Hepatocyte (in vitro differentiated cells): ENCODE results near the gene CD160. TPM values are rescaled to one million over a fixed set of nuclear protein-coding genes. Genes with fewer than 3 reads are reported as not detected.
"Not testable (repeated sequence)": the region's sequence is repeated elsewhere in the genome, so short reads cannot be mapped to it uniquely, and the experiment has no call there.

Experiments used
- DNase-seq: peaks from one replicate; pipeline ENCODE4 v3.0.0-alpha.2; 2016; ENCODE audit warnings: low spot score
- H2AFZ ChIP-seq: fragments of 200-600 bp; sonication (generic); 2 replicates; pipeline ENCODE4 v1.6.0; 2016; ENCODE audit warnings: antibody characterized with exemption, mild to moderate bottlenecking
- H3K27ac ChIP-seq: fragments of 200-600 bp; sonication (generic); 2 replicates; pipeline ENCODE4 v1.5.1; 2016; ENCODE audit warnings: mild to moderate bottlenecking
- H3K27me3 ChIP-seq: fragments of 200-600 bp; sonication (generic); 2 replicates; pipeline ENCODE4 v1.6.1; 2016
- H3K36me3 ChIP-seq: fragments of 200-600 bp; sonication (generic); replicated peaks from 2 replicates; pipeline ENCODE4 v1.5.1; 2016; ENCODE audit warnings: low read depth; ENCODE audit not compliant: insufficient read depth
- H3K4me1 ChIP-seq: fragments of 200-600 bp; sonication (generic); 2 replicates; pipeline ENCODE4 v1.5.1; 2016; ENCODE audit warnings: mild to moderate bottlenecking, moderate library complexity; ENCODE audit not compliant: insufficient read depth
- H3K4me2 ChIP-seq: fragments of 200-600 bp; sonication (generic); 2 replicates; pipeline ENCODE4 v1.6.0; 2016
- H3K4me3 ChIP-seq: fragments of 200-600 bp; sonication (generic); 2 replicates; pipeline ENCODE4 v1.5.1; 2016; ENCODE audit warnings: mild to moderate bottlenecking
- H3K79me2 ChIP-seq: fragments of 200-600 bp; sonication (generic); 2 replicates; pipeline ENCODE4 v1.6.0; 2017; ENCODE audit warnings: mild to moderate bottlenecking
- H3K9me2 ChIP-seq: fragments of 200-600 bp; sonication (generic); replicated peaks from 2 replicates; pipeline ENCODE4 v1.6.0; 2017; ENCODE audit warnings: mild to moderate bottlenecking; ENCODE audit not compliant: insufficient read depth
- H3K9me3 ChIP-seq: fragments of 200-600 bp; sonication (generic); 2 replicates; pipeline ENCODE4 v1.5.1; 2016; ENCODE audit warnings: low read depth, mild to moderate bottlenecking
- H4K20me1 ChIP-seq: fragments of 200-600 bp; sonication (generic); 2 replicates; pipeline ENCODE4 v1.6.0; 2016; ENCODE audit warnings: mild to moderate bottlenecking; ENCODE audit not compliant: insufficient read depth, poor library complexity, severe bottlenecking
- EZH2 ChIP-seq: fragments of 200-600 bp; sonication (generic); IDR thresholded peaks from 2 replicates; pipeline ENCODE4 v1.6.1; 2016; ENCODE audit warnings: antibody characterized with exemption, mild to moderate bottlenecking, borderline replicate concordance
- EZH2phosphoT487 ChIP-seq: fragments of 200-600 bp; sonication (generic); IDR thresholded peaks from one replicate; pipeline ENCODE4 v1.6.1; 2018; ENCODE audit warnings: antibody characterized with exemption, mild to moderate bottlenecking, low read depth, moderate library complexity; ENCODE audit not compliant: unreplicated experiment, severe bottlenecking
- WGBS: methylation state at CpG from one replicate; pipeline ENCODE4 v1.1.6; 2016; ENCODE audit warnings: low lambda C conversion rate; ENCODE audit errors: missing lambda C conversion rate; 5-methylcytosine and 5-hydroxymethylcytosine counted together
- polyA plus RNA-seq: library from polyadenylated mRNA; unstranded; fragments of >200 nt; fragmentation: Nextera tagmentation; extraction: Ambion mirVana; gene quantifications from 2 replicates; pipeline ENCODE4 v1.2.1, GENCODE V29; 2016
- total RNA-seq: library from RNA; depleted of rRNA; stranded (reverse); fragments of >200 nt; gene quantifications from 2 replicates; pipeline ENCODE4 v1.2.3, GENCODE V29; 2014
- TF ChIP-seq, protein P1 (sequence below): fragments of 200-600 bp; sonication (generic); IDR thresholded peaks from 2 replicates; pipeline ENCODE4 v1.5.1; 2016; ENCODE audit warnings: antibody characterized with exemption, mild to moderate bottlenecking; ENCODE audit not compliant: poor library complexity

Gene CD160
- total and polyA plus RNA-seq, 2 experiments from 2014 or later, result not detected

DNA sequence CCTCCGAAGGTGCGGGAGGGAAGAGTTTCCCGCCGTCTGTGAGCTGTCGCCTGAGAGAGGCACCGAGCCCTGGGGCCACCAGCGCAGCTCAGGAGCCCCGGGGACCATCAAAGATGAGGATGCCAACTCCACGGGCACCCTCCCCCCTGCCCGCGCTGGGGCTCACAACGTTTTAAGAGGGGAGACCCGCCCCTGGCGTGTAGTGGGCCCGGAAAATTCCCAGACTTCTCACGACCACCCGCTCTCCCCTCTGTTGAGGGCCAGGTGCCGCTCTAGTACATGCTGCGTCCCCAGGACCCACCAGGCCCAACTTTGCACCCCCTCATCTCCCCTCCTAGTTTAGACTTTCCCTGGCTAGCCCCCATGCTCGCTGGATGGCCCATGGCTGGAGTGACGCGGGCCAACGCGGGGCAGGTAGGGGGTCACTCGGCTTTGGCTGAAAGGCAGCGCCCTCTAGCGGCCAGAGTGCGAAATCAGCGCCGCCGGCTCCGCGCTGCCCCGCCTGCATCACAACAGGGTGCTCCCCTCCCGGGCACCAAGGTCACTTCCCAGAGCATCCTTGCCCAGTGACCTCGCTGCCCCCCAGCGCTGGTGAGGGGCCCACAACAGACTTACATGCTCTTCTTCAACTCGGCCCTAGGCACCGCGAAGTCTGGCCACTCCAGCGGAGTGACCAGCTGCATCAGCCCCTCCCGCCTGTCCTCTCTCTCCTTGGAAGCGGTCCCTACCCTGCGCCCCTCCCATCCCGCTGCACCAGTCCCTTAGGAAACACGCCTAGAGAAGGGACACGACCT lies 1.8 kb downstream of the CD160 start:
- Histone ChIP-seq H3K9me2 (no peaks in the 10 kb centered on the region), H3K27me3 (no peaks in the 10 kb centered on the region), H3K4me2 (peak overlapping the region; percentile 84), H3K4me1 (peaks cover 14% of the 10 kb centered on the region), H3K27ac (no peak overlapping the region), H2AFZ (peak overlapping the region; percentile 56), H3K4me3 (no peak overlapping the region), H3K36me3 (no peaks in the 10 kb centered on the region), H3K79me2 (no peaks in the 10 kb centered on the region), H3K9me3 (no peaks in the 10 kb centered on the region), H4K20me1 (no peaks in the 10 kb centered on the region)
- 28% methylated on average over 43 of the region's 47 CpGs for WGBS
- DNase-seq, result peak; percentile 81
- TF ChIP-seq, protein P1, sequence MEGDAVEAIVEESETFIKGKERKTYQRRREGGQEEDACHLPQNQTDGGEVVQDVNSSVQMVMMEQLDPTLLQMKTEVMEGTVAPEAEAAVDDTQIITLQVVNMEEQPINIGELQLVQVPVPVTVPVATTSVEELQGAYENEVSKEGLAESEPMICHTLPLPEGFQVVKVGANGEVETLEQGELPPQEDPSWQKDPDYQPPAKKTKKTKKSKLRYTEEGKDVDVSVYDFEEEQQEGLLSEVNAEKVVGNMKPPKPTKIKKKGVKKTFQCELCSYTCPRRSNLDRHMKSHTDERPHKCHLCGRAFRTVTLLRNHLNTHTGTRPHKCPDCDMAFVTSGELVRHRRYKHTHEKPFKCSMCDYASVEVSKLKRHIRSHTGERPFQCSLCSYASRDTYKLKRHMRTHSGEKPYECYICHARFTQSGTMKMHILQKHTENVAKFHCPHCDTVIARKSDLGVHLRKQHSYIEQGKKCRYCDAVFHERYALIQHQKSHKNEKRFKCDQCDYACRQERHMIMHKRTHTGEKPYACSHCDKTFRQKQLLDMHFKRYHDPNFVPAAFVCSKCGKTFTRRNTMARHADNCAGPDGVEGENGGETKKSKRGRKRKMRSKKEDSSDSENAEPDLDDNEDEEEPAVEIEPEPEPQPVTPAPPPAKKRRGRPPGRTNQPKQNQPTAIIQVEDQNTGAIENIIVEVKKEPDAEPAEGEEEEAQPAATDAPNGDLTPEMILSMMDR, result peak; percentile 86
- no peak for TF ChIP-seq EZH2

DNA sequence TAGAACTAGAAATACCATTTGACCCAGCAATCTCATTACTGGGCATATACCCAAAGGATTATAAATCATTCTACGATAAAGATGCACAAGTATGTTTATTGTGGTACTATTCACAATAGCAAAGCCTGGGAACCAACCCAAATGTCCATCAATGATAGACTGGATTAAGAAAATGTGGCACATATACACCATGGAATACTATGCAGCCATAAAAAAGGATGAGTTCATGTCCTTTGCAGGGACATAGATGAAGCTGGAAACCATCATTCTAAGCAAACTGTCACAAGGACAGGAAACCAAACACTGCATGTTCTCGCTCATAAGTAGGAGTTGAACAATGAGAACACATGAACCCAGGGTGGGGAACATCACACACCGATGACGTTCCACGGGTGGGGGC lies 6.9 kb downstream of the CD160 start:
- not testable (repeated sequence) for H3K9me2 ChIP-seq, H3K27ac ChIP-seq, H3K4me1 ChIP-seq, DNase-seq, H4K20me1 ChIP-seq, H3K4me3 ChIP-seq, H2AFZ ChIP-seq, H3K27me3 ChIP-seq, H3K36me3 ChIP-seq, H3K79me2 ChIP-seq, H3K9me3 ChIP-seq, H3K4me2 ChIP-seq
- WGBS, result 99% methylated on average over 5 of the region's 5 CpGs

DNA sequence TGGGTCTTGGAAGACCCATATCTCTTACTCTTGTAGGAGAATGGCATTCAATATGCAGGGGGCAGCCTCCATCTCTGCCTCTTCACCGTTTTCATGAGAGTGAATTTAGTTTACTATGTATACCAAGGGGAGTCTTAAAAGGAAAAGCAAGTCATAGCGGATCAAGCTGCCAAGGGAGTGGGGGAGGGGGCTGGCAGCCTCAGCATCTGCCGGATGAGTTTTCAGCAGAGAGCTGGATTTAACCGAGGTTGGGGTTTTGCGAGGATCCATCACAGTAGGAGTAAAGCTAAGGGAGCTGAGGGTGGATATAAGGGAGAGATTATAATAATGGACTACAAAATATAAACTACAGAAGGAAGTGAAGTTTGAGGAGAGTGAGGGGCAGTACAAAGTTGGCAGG lies 9.9 kb downstream of the CD160 start:
- Histone ChIP-seq H3K4me3 (no peak overlapping the region), H4K20me1 (no peaks in the 10 kb centered on the region), H3K9me2 (no peaks in the 10 kb centered on the region), H3K27me3 (no peaks in the 10 kb centered on the region), H3K9me3 (no peaks in the 10 kb centered on the region), H3K4me2 (no peak overlapping the region), H3K4me1 (no peaks in the 10 kb centered on the region), H3K36me3 (no peaks in the 10 kb centered on the region), H3K79me2 (no peaks in the 10 kb centered on the region), H3K27ac (no peak overlapping the region), H2AFZ (no peak overlapping the region)
- TF ChIP-seq EZH2phosphoT487 (no peak), EZH2 (no peak)
- TF ChIP-seq, protein P1, result no peak
- 60% methylated on average over 5 of the region's 5 CpGs for WGBS
- no peak for DNase-seq

DNA sequence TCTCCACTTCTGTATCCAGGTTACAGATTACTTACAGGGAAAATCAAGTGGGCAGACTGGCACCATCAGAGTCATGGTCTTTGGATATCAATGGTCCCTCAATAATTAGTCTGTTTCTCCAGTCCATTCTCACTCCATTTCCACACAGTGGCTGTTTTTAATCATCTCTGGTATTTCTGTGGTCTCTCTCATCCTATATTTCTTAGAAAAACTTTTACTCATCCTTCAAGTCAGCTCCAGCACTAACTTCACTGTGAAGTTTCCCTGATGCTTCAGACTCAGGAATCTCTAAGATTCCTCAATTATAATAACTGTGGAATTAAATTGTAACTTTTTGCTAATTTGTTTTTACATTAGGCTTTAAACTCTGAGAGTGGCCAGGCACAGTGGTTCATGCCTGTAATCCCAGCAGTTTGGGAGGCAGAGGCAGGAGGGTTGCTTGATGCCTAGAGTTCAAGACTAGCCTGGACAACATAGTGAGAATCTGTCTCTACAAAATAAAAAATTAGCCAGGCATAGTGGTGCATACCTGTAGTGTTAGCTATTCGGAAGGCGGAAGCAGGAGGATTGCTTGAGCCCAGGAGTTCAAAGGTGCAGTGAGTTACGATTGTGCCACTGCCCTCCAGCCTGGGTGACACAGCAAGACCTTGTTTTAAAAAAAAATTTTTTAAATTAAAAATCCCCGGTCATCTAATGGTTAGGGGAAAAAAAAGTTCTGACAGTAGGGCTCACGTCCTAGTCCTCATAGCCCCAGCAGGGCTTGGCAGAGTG lies 10.6 kb downstream of the CD160 start:
- H3K27ac ChIP-seq, result peak overlapping the region; percentile 6
- 84% methylated on average over 5 of the region's 5 CpGs for WGBS

More for the DNA sequence above, 10.6 kb downstream of the CD160 start:
- Histone ChIP-seq H3K9me3 (no peaks in the 10 kb centered on the region), H3K4me2 (no peak overlapping the region), H3K4me1 (no peaks in the 10 kb centered on the region), H4K20me1 (no peaks in the 10 kb centered on the region), H3K27me3 (no peaks in the 10 kb centered on the region), H3K4me3 (no peak overlapping the region), H3K79me2 (no peaks in the 10 kb centered on the region), H2AFZ (no peak overlapping the region), H3K9me2 (no peaks in the 10 kb centered on the region), H3K36me3 (no peaks in the 10 kb centered on the region)
- no peak for TF ChIP-seq EZH2
- TF ChIP-seq, protein P1, result no peak
- TF ChIP-seq EZH2phosphoT487, result no peak
- DNase-seq, result no peak
